ENCODE data around the gene PVRIG.
"Not testable (repeated sequence)": the region's sequence is repeated elsewhere in the genome, so short reads cannot be mapped to it uniquely, and the experiment has no call there.

PVRIG gene

DNA sequence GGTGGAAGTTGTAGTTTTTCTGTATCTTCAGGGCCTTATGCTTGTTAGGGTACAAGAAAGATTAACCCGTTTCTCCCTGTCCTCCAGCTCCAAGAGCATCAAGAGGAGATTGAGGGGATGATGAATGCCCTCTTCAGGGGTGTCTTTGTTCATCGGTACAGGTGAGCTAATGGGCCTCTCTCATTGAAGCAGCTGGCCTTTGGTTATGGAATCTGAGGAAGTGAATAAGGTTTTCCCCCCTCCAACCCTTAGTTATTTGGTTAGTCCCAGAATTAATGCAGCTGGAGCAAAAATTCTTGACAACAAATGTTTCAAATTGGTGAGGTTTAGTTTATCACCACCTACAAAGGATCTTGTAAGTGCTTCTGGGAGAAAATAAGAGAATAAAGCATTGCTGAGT is 24.5 kb upstream of the PVRIG start:
- no peak for DNase-seq (ENCODE audit: low spot score)

DNA sequence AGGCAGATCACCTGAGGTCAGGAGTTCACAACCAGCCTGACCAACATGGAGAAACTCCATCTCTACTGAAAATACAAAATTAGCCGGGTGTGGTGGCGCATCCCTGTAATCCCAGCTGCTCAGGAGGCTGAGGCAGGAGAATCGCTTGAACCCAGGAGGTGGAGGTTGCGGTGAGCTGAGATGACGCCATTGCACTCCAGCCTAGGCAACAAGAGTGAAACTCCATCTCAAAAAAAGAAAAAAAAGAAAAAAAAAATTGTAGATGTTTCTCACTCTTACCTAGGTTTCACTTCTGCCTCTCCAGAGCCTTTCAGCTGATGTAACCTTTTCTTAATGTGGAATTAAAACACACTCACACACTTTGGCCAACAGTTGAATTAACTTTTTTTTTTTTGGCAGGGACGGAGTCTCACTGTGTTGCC is 23.8 kb upstream of the PVRIG start:
- not testable (repeated sequence) for DNase-seq (ENCODE audit: low spot score)

DNA sequence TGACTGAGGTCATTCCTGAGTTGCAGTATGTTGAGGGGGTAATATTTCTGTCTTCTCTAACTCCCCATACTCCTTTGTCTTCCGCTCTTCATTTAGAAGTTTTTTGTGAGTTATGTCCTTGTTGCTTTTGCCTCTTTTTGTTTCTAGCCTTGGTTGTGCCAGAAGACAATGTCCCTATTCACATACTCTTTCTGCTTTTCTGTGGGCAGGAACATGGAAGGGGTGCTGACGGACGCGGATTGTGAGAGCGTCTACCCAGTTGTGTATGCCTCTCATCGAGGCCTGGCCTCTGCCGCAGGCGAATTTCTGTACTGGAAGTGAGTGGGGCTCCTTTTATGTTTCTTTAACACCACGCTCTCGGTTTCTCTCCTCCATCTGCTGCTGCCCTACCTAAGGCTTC is 21.5 kb upstream of the PVRIG start:
- DNase-seq (ENCODE audit: low spot score), result no peak

DNA sequence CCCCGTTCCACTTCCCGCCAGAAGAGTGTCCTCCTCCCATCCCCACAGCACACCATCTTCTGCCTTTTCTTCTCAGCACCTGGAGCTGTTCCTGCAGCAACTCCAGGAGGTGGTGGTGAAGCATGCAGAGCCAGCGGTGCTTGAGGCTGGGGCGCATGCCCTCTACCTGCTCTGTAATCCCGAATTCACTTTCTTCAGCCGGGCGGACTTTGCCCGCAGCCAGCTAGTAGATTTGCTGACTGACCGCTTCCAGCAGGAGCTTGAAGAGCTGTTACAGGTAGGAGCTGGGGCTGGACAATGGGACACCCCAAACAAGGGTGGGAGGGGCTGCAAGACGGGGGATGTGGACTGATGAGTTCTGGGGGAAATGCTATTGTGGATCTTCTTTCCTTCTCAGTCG is 19.1 kb upstream of the PVRIG start:
- DNase-seq (ENCODE audit: low spot score), result no peak

DNA sequence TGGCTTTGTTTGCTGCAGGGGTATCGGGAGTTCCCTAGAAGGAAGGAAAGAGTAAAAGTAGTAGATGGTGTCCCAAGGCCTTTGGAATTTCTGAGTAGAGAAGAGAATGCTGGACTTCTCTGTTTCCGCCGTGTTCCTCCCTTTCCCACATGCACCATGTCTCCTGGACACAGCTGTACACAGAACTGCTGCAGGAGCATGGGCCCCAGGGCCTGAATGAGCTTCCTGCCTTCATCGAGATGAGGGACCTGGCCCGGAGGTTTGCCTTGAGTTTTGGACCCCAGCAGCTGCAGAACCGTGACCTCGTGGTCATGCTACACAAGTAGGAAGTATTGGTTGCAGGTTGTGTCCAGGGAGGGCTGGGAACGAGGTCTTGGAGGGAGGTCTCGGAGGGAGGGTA is 15.3 kb upstream of the PVRIG start:
- no peak for DNase-seq (ENCODE audit: low spot score)

DNA sequence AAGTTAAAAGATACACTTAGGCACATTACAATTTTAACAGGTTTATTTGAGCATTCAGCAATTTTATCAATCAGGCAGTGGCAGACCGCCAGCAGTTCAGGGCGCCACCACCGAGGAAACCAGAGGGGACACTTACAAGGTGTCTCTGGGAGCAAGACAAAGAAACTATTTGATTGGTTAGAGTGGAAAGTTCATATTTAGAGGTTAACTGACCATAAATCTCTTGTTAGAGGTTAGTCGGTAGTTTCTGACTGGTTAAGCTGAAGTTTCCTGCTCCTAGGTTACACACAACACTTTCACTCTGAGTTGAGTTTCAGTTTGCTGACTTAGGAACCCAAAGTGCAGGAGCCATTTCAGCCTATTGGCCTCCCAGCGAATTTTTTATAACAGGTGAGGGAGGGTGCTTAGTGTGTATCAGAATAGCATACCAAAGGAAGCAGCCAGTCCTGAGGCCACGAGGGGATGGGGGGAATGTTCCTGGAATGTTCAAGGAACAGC is 10.8 kb upstream of the PVRIG start:
- peak; percentile 38 for DNase-seq (ENCODE audit: low spot score)

DNA sequence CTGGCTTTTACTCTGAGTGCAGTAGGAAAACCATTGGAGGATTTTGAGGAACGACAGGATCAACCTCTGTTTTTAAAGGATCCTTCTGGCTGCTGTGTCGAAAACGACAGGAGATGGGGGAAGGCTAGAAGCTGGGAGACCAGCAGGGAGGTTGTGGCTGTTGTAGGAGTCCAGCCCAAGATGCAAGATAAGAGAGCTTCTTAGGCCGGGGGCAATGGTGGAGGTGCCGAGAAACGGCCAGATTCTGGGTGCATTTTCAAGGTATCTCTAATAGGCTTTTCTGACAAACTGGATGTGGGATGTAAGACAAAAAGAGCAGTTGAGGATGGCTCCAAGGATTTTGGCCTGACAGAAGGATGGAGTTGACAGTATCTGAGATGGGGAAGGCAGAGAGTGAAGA is 10.3 kb upstream of the PVRIG start:
- DNase-seq (ENCODE audit: low spot score), result no peak

DNA sequence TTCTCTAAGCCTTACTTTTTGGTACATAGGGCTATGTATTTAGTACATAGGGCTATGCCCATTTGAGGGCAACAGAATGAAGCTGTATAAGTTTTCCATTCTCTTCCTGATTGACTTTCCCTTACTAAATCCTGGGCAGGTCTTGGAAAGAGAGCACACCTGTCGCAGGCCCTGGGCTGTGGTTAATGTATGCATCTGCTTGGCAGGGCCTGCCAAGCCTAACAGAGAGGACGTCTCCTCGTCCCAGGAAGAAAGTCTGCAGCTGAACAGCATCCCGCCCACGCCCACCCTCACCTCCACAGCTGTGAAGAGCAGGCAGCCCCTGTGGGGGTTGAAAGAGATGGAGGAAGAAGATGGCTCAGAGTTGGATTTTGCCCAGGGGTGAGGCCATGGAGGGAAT is 8.9 kb upstream of the PVRIG start:
- DNase-seq (ENCODE audit: low spot score), result no peak

DNA sequence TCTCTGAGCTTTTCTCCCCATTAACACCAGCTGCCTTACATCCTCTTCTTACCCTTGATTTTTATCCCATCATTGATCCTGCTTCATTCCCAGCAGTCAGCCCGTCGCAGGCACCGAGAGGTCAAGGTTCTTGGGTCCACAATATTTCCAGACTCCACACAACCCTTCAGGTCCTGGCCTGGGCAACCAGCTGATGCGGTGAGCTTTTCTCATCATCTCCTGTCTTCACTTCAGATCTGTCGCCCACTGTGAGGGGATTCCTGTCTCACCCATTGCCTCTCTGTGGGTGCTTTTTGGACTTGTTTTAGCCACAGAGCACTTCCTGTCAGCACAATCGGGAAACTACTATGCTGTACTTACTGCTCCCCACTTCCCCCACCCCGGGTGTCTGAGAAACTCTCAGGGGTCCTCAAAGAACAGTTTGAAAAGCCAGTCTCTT is 8.4 kb upstream of the PVRIG start:
- peak; percentile 40 for DNase-seq (ENCODE audit: low spot score)

DNA sequence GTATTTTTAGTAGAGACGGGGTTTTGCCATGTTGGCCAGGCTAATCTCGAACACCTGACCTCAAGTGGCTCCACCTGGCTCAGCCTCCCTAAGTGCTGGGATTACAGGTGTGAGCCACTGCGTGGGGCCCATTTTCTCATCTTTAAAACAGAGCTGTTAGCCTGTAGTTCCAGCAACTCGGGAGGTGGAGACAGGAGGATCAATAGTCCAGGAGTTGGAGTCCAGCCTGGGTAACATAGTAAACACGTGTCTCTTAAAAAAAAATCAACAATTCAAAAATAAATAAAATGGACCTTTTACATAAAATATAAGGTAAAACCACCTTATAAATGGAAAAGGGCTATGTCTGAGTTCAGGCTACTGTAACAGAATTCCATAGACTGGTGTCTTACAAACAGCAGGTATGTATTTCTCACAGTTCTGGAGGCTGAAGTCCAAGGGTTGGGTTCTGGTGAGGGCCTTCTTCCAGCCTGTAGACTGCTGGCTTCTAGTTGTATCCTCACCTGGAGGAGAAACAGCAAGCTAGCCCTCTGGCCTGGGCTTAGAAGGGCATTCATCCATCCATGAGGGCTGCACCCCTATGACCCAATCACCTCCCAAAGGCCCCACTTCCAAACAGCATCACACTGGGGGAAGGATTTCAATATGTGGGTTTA is 7.0 kb upstream of the PVRIG start:
- DNase-seq (ENCODE audit: low spot score), result no peak

DNA sequence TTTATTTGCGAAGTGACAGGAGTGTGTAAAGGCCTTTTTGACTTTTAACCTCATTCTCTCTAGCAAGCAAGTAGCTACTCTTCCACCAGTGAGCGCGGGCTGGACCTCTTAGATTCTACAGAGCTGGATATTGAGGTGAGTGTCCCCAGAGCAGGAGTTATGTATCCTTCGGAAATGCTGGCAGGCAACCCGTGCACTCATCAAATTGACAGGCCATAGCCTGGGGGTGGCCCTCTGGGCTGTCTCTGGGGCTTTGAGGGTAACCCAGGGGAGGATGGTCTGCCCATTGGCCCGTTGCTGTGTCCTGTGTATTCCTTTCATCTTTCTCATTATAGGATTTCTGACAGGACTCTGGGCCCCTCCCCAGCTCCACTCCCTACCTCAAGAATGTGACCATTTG is 6.1 kb upstream of the PVRIG start:
- DNase-seq (ENCODE audit: low spot score), result no peak

DNA sequence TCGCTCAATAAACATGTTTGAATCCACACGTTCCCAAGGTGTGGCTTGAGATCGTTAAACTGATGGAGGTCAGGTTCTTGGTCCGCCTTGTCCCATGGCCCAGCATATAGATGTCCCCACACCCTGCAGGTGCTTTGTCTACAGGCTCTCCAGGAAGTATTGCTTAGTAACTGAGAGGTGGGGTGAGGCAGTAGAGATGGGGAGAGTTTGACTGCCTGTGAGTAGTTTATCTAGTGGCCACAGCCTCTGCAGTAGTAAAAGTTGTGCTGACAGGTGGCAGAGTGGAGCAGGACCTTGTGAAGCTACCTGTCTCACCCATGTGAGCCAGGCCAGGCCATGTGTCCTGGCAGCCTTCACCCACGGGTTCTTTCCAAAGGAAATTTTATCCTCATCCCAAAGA is 5.4 kb upstream of the PVRIG start:
- DNase-seq (ENCODE audit: low spot score), result not testable (repeated sequence)

DNA sequence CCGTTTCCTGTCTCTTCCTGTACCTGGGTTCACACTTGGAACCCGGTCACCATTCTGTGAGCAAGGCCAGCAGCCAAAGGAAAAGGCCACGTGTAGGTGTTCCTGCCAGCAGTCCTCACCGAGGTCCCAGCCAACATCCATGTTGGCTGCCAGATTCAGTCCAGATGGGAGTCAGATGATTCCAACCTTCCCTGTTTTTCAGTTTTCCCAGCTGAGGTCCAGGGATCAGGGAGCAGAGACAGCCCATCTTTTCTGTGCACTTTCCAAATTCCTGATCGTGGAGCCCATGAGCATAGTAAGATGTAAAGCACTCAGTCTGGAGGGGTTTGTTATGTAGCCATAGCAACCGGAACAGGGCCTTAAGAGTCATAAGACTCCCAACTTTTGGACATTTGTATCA is 3.9 kb upstream of the PVRIG start:
- no peak for DNase-seq (ENCODE audit: low spot score)

DNA sequence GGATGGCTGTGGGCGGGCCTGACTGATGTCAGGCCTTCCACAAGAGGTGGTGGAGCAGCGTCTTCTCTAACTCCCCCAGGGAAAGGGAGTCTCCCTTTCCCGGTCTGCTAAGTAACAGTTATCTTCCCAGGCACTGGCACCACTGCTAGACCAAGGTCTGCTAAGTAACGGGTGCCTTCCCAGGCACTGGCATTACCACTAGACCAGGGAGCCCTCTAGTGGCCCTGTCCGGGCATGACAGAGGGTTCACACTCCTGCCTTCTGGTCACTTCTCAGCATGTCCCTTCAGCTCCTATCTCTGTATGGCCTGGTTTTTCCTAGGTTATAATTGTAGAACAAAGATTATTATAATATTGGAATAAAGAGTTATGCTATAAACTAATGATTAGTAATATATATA is 1.8 kb upstream of the PVRIG start:
- peak; percentile 82 for DNase-seq (ENCODE audit: low spot score)

DNA sequence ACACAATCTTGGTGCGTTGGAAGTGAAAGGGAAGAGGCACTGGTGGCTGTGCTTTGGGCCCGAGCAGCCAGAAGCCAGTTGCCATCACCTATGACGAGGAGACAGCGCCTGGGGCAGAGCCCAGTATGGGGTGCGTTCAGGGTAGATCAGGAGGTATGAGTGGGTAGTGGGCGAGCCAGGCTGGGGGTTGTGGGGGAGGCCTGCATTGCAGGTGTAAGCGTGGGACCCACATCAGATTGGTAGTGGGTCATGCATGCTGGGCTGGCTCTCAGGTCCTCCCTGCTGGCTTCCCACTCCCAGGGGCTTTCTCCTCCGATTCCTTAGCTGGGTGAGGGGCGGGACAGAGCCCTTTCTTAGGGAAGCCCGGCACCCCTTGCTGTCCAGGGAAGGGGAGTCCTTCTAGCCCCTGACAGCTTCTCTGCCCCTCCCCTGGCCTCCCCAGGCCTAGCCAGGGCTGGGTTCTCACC is 445 bp upstream of the PVRIG start:
- no peak for DNase-seq (ENCODE audit: low spot score)

DNA sequence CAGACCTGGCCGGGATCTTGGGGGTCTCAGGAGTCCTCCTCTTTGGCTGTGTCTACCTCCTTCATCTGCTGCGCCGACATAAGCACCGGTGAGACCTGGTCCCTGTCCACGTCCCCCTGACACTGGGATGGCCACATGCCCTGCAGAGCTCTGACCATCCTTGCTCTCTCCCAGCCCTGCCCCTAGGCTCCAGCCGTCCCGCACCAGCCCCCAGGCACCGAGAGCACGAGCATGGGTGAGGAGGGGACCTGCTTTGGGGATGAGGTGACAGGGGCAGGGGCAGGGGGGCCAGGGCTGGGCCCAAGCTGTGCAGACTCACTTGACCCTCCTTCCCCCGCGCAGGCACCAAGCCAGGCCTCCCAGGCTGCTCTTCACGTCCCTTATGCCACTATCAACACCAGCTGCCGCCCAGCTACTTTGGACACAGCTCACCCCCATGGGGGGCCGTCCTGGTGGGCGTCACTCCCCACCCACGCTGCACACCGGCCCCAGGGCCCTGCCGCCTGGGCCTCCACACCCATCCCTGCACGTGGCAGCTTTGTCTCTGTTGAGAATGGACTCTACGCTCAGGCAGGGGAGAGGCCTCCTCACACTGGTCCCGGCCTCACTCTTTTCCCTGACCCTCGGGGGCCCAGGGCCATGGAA is 959 bp downstream of the PVRIG start:
- no peak for DNase-seq (ENCODE audit: low spot score)

DNA sequence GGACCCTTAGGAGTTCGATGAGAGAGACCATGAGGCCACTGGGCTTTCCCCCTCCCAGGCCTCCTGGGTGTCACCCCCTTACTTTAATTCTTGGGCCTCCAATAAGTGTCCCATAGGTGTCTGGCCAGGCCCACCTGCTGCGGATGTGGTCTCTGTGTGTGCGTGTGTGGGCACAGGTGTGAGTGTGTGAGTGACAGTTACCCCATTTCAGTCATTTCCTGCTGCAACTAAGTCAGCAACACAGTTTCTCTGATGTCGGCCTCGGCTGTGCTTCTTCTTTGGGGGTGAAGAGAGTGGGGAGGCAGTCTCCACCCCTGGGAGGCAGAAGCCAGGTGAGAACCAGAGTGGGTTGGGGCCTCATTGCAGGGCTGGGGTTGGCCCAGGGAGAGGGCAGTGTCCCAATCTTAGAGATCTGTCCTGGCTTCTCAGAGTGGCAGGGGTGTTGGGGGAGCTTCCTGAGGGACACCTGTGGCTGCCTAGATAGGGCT is 1.5 kb downstream of the PVRIG start:
- peak; percentile 81 for DNase-seq (ENCODE audit: low spot score)

DNA sequence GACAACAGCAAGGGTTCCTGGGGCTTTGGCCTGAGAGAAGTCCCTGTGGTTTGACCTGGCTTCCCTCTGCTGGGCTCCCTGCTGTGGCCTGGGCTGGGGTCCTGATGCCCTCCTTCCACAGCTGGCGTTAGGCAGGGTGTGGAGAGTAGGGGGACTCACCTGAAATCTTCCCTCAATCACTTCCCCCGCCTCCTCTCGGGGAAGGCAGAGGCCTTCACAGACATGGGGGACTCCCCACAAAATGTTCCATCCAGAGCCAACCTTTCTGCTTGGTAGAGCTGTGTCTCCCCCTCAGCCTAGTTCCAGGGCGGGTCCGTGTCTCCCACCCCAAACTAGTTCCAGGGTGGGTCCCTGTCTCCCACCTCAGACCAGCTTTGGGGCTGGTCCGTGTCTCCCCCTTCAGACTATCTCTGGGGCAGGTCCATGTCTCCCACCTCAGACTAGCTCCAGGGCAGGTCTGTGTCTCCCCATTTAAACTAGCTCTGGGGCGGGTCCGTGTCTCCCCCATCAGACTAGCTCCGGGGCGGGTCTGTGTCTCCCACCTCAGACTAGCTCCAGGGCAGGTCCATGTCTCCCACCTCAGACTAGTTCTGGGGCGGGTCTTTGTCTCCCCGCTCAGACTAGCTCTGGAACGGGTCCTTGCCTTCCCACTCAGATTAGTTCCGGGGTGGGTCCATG is 2.2 kb downstream of the PVRIG start:
- no peak for DNase-seq (ENCODE audit: low spot score)

DNA sequence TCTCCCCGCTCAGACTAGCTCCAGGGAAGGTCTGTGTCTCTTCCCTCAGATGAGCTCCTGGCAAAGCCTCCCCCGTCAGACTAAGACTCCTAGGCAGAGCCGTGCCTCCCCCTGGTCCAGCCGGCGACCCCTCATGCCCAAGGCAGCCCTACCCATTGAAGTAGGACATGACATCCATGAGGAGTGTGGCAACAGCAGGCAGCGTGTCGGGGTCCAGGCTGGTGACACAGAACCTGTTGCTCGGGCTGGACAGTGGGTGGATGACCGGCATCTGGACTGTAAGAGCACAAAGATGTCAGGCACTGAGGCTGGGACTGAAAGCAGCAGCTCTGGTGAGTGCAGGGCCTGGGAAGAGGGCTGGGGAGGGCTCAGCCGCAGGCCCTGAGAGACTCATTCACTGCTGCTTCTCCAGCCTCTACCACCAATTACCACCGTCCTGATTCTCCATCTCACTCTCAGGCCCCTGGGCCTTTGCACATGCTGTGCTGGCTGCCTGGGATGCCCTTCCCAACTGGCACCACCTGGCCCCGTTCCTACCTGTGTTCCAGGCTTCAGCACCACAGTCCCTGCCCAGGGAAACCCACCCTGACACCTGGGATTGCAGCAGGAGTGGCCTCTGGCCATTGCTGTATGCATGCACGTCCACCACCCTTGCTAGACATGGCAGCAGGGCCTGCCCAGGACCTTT is 2.8 kb downstream of the PVRIG start:
- no peak for DNase-seq (ENCODE audit: low spot score)

DNA sequence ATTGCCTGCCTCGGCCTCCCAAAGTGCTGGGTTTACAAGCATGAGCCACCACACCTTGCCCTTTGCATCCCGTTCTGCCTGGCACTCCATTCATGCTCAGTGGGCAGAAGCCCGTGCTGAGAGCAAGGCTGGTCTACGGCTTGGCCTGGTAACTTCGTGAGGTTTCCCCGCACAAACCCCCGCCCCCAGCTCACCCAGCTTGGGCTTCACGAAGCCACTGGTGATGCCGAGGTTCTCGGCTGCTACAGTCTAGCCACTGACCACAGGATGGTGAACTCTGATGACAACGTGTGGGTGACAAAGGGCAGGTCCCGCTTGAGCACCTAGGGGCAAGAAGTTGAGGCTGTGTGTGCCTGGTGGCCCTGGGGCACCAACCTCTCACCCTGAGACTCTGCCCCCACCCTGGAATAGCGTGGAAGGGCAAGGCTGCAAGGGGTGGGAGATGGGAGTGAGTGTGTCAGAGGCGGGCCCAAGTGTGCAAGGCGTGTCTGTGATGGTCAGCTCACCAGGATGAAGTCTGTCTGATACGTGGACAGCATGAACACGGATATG is 3.7 kb downstream of the PVRIG start:
- DNase-seq (ENCODE audit: low spot score), result not testable (repeated sequence)

DNA sequence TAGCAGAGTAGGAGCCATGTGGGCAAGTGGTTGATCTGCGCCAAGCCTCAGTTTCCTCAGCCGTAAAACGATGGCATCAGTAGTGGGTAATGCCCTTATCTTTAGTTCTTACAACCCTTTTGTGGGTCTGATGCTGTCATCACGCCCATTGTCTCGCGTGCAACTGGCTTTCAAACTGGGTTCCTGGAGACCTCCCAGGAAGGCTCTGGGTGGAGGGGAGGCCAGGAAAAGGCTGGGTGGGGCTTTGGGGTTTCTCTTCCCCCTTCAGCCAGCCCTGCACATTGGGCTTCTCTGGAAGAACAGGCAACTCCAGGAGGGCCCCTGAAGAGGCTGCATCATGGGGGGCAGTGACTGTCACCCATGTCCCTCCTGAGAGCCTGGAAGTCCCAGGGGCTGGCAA is 5.1 kb downstream of the PVRIG start:
- not testable (repeated sequence) for DNase-seq (ENCODE audit: low spot score)
